HEK293 (cell line): Measurements from ENCODE around the gene GALNT1.

Experiments used
- ZNF133 ChIP-seq: fragments of 450-650 bp; formaldehyde crosslinking; IDR thresholded peaks from 2 replicates; pipeline ENCODE4 v1.5.1; 2016; ENCODE audit warnings: missing biosample characterization, missing genetic modification characterization
- TF ChIP-seq, protein P1 (sequence below): sonication (generic); formaldehyde crosslinking; IDR thresholded peaks from 2 replicates; pipeline ENCODE4 v1.8.1; 2022; ENCODE audit warnings: mild to moderate bottlenecking, moderate library complexity, missing genetic modification reagents
- TF ChIP-seq, protein P2 (sequence below): fragments of 450-650 bp; formaldehyde crosslinking; IDR thresholded peaks from 2 replicates; pipeline ENCODE4 v1.5.1; 2016; ENCODE audit warnings: missing biosample characterization, missing genetic modification characterization

GRCh38 chr18:35603008-35603407 is 21.5 kb downstream of the GALNT1 start:
- TF ChIP-seq, protein P1, sequence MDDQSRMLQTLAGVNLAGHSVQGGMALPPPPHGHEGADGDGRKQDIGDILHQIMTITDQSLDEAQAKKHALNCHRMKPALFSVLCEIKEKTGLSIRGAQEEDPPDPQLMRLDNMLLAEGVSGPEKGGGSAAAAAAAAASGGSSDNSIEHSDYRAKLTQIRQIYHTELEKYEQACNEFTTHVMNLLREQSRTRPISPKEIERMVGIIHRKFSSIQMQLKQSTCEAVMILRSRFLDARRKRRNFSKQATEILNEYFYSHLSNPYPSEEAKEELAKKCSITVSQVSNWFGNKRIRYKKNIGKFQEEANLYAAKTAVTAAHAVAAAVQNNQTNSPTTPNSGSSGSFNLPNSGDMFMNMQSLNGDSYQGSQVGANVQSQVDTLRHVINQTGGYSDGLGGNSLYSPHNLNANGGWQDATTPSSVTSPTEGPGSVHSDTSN: no peak
- TF ChIP-seq, protein P2, sequence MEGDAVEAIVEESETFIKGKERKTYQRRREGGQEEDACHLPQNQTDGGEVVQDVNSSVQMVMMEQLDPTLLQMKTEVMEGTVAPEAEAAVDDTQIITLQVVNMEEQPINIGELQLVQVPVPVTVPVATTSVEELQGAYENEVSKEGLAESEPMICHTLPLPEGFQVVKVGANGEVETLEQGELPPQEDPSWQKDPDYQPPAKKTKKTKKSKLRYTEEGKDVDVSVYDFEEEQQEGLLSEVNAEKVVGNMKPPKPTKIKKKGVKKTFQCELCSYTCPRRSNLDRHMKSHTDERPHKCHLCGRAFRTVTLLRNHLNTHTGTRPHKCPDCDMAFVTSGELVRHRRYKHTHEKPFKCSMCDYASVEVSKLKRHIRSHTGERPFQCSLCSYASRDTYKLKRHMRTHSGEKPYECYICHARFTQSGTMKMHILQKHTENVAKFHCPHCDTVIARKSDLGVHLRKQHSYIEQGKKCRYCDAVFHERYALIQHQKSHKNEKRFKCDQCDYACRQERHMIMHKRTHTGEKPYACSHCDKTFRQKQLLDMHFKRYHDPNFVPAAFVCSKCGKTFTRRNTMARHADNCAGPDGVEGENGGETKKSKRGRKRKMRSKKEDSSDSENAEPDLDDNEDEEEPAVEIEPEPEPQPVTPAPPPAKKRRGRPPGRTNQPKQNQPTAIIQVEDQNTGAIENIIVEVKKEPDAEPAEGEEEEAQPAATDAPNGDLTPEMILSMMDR (tag by site-specific recombination): no peak
- no peak for TF ChIP-seq ZNF133 (tag by site-specific recombination)
